ENCODE measurements around the gene SSBP4. TPM values are rescaled to one million over a fixed set of nuclear protein-coding genes. Genes with fewer than 3 reads are reported as not detected.

Gene SSBP4
- total and polyA plus RNA-seq, 9 of the 15 experiments (the other 6 are each of a cell fraction or from before 2014, with no cell fraction given): 1.1 to 189 (median 39.0) TPM

DNA sequence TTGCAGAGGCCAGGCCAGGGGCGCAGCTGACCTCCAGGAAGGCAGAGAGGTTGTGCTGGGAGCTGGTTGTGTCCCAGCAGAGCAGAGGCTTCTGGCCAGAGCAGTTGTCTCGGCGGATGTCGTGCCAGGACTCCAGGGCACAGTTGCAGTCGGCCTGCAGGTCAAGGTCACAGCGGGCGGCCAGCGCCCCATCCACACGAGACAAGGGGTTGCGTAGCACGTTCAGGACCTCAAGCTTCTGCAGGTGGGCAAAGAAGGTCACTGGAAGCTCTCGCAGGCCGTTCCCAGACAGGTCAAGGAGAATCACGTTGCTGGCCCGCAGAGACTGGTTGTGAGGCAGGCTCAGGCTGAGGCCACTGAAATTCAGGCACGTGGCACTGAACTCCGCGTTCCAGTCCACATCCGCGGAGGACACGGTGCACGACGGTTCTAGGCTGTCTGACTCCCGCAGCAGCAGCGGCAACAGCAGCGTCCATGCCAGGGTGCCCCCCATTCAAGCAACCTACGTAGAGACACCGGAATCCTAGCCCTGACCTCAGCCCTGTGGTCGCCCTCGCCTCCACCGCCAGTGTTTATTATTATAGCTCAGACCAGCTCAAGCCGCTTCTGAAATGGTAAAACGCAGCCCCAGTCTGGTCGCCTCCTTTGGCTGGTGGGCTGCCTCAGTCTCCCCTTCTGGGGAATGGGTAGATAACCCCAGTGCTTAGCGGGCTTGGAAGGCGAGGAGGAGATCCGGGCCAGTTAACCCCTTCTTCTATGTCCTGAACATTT, 22.5 kb upstream of the SSBP4 start (continued):
- TF ChIP-seq, protein P1, sequence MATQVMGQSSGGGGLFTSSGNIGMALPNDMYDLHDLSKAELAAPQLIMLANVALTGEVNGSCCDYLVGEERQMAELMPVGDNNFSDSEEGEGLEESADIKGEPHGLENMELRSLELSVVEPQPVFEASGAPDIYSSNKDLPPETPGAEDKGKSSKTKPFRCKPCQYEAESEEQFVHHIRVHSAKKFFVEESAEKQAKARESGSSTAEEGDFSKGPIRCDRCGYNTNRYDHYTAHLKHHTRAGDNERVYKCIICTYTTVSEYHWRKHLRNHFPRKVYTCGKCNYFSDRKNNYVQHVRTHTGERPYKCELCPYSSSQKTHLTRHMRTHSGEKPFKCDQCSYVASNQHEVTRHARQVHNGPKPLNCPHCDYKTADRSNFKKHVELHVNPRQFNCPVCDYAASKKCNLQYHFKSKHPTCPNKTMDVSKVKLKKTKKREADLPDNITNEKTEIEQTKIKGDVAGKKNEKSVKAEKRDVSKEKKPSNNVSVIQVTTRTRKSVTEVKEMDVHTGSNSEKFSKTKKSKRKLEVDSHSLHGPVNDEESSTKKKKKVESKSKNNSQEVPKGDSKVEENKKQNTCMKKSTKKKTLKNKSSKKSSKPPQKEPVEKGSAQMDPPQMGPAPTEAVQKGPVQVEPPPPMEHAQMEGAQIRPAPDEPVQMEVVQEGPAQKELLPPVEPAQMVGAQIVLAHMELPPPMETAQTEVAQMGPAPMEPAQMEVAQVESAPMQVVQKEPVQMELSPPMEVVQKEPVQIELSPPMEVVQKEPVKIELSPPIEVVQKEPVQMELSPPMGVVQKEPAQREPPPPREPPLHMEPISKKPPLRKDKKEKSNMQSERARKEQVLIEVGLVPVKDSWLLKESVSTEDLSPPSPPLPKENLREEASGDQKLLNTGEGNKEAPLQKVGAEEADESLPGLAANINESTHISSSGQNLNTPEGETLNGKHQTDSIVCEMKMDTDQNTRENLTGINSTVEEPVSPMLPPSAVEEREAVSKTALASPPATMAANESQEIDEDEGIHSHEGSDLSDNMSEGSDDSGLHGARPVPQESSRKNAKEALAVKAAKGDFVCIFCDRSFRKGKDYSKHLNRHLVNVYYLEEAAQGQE (IDR thresholded peaks at IDR 0.05; ENCODE audit: borderline replicate concordance): 0 out of 2 replicates have a peak, but pooled peaks have one; percentile 9
- TF ChIP-seq, protein P1 (CRISPR knock-in tag; IDR thresholded peaks at IDR 0.05; ENCODE audit: low read depth): no peak
- TF ChIP-seq ARNT (IDR thresholded peaks at IDR 0.05) (0 out of 4 replicates have a peak, but pooled peaks of 1 of the 2 experiments have one; percentile 45), KDM1A (IDR thresholded peaks at IDR 0.05) (peak in 1 of 2 experiments; percentile 84; a peak in 3 of 4 replicates), BCOR (IDR thresholded peaks at IDR 0.05) (peak; percentile 94), ZBTB17 (CRISPR knock-in tag; IDR thresholded peaks at IDR 0.05) (no peak), NCOR1 (IDR thresholded peaks at IDR 0.05) (no peak), RBM25 (IDR thresholded peaks at IDR 0.05; ENCODE audit: low read depth, low read length, severe bottlenecking) (peak; percentile 89), ADNP (tag; IDR thresholded peaks at IDR 0.05) (peak; percentile 83; the same call in 1 of the 2 replicates), HDAC1 (IDR thresholded peaks at IDR 0.05) (0 out of 4 replicates have a peak, but pooled peaks of 1 of the 2 experiments have one; percentile 50)
- TF ChIP-seq, protein P2, sequence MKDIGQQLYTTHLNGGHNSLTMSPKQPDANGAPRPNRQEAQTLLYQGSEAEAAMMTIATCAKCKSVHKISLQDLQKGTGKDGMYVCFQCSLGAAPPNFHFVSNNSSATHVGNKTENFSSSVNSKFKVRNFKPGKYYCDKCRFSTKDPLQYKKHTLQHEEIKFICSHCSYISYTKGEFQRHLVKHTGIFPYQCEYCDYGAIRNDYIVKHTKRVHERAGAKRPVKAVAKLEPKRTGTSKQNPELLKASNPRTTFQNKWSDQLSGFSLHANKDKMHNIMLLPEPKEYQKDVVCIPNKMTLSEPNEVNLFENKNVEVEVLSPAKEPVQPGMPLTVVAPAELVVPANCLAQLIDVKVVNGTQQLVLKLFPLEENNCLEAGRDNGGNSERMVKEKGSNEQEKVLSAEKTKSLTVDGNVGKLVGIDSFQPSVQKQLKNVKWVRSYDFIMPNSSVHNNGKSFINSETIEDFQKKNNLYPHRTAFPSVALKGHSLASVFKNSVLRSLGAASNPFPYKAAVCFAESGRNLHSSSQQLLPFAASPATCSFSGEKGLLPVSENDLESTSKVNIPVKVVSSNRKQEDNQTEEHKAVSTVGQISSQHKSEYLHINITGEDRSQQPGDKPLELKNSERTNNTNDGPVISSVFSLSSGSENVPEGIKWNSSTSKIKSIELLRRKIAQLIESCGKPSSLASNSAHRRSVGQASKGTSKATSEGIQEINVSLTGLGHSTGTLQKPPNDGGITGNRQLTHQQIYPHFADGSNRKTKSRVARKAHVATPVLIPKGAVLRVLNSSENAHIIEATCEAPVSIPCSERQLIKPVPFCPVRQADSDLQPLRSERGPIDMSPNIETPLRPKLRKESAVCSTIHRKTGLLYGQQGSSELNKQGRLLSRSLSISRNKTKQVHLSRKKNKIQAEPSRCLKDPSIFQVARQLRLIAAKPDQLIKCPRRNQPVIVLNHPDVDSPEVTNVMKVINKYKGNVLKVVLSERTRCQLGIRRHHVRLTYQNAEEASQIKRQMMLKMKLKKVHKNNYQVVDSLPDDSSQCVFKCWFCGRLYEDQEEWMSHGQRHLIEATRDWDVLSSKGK (CRISPR knock-in tag; IDR thresholded peaks at IDR 0.05): no peak
- TF ChIP-seq, protein P3, sequence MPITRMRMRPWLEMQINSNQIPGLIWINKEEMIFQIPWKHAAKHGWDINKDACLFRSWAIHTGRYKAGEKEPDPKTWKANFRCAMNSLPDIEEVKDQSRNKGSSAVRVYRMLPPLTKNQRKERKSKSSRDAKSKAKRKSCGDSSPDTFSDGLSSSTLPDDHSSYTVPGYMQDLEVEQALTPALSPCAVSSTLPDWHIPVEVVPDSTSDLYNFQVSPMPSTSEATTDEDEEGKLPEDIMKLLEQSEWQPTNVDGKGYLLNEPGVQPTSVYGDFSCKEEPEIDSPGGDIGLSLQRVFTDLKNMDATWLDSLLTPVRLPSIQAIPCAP (CRISPR knock-in tag; IDR thresholded peaks at IDR 0.05; ENCODE audit: borderline replicate concordance): no peak
- TF ChIP-seq, protein P4, sequence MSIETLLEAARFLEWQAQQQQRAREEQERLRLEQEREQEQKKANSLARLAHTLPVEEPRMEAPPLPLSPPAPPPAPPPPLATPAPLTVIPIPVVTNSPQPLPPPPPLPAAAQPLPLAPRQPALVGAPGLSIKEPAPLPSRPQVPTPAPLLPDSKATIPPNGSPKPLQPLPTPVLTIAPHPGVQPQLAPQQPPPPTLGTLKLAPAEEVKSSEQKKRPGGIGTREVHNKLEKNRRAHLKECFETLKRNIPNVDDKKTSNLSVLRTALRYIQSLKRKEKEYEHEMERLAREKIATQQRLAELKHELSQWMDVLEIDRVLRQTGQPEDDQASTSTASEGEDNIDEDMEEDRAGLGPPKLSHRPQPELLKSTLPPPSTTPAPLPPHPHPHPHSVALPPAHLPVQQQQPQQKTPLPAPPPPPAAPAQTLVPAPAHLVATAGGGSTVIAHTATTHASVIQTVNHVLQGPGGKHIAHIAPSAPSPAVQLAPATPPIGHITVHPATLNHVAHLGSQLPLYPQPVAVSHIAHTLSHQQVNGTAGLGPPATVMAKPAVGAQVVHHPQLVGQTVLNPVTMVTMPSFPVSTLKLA (conservative IDR thresholded peaks at IDR 0.05): 0 out of 4 replicates have a peak, but pooled peaks of 1 of the 2 experiments have one; percentile 29

All from K562 (cell line).